GM12878 (cell line): ENCODE data around the gene ITGB5. TPM values are rescaled to one million over a fixed set of nuclear protein-coding genes. Genes with fewer than 3 reads are reported as not detected.

Source experiments
- ATAC-seq: fragments of 200-7000 bp; cut with Tn5 transposase; 3 replicates; pipeline ENCODE4 v1.9.1; 2020; ENCODE audit warnings: mild to moderate bottlenecking, moderate library complexity
- BruUV-seq: library from RNA; stranded (reverse); fragments of 400-500 nt; replicated peaks from 2 replicates; lab custom pipeline; 2021; lab: Mats Ljungman, UMichigan
- CTCF ChIA-PET: fragments of 300-600 bp; sonication (Branson Sonifier 250); formaldehyde crosslinking; extraction: SDS; loops from one replicate; lab custom pipeline; 2021; ENCODE audit warnings: inconsistent platforms; lab: Yijun Ruan, JAX
- POLR2A ChIA-PET: fragments of 350-600 bp; formaldehyde crosslinking; extraction: SDS; loops from one replicate; lab custom pipeline; 2021; ENCODE audit warnings: inconsistent platforms; lab: Charles Lee
- RAD21 ChIA-PET: fragments of 300-600 bp; sonication (Branson Sonifier 250); formaldehyde crosslinking; loops from one replicate; lab custom pipeline; 2023; ENCODE audit warnings: antibody characterized with exemption; ENCODE audit not compliant: unreplicated experiment; lab: Charles Lee
- SMC1A ChIA-PET: fragments of 300-600 bp; sonication (Branson Sonifier 250); formaldehyde crosslinking; loops from one replicate; lab custom pipeline; 2023; ENCODE audit not compliant: unreplicated experiment, uncharacterized antibody; lab: Charles Lee
- DNase-seq: peaks from one replicate; pipeline ENCODE4 v3.0.0-alpha.2; 2011; ENCODE audit warnings: low read depth, low spot score
- FAIRE-seq: peaks from 3 replicates; lab custom pipeline; 2011; peaks lifted over from hg19 to GRCh38; lab: Jason Lieb, UNC
- H2AFZ ChIP-seq: 2 replicates; pipeline ENCODE4 v1.6.0; 2011; ENCODE audit warnings: low read depth, low read length, control low read depth; ENCODE audit not compliant: control insufficient read depth
- H3K27ac ChIP-seq: 2 replicates; pipeline ENCODE4 v1.5.1; 2011; ENCODE audit warnings: control low read depth; ENCODE audit not compliant: control insufficient read depth, insufficient read depth
- H3K27me3 ChIP-seq, 2 experiments: replicated peaks in 1 of 2; 2 replicates each; pipeline versions ENCODE4 v1.6.0 to v1.6.1; 2011; ENCODE audit warnings: low read length in 1 of 2; ENCODE audit not compliant: control insufficient read depth in 2 of 2, insufficient read depth in 2 of 2
- H3K36me3 ChIP-seq, 2 experiments: 2 replicates each; pipeline ENCODE4 v1.5.1; 2011; ENCODE audit warnings: low read length in 1 of 2; ENCODE audit not compliant: control insufficient read depth in 2 of 2, insufficient read depth in 2 of 2
- H3K4me1 ChIP-seq: 2 replicates; pipeline ENCODE4 v1.6.1; 2011; ENCODE audit warnings: mild to moderate bottlenecking, low read length, moderate library complexity, mixed read lengths; ENCODE audit not compliant: control insufficient read depth, insufficient read depth
- H3K4me2 ChIP-seq: 2 replicates; pipeline ENCODE4 v1.6.0; 2011; ENCODE audit warnings: control low read depth; ENCODE audit not compliant: control insufficient read depth, insufficient read depth
- H3K4me3 ChIP-seq: fragments of 200-600 bp; sonication (generic); 2 replicates; pipeline ENCODE4 v1.5.1; 2016
- H3K79me2 ChIP-seq: 2 replicates; pipeline ENCODE4 v1.6.0; 2011; ENCODE audit warnings: low read length; ENCODE audit not compliant: control insufficient read depth, insufficient read depth
- H3K9ac ChIP-seq: 2 replicates; pipeline ENCODE4 v1.8.0; 2011; ENCODE audit warnings: low read length, control low read depth, mixed read lengths; ENCODE audit not compliant: control insufficient read depth, insufficient read depth
- H3K9me3 ChIP-seq: replicated peaks from 3 replicates; pipeline ENCODE4 v1.5.1; 2011; ENCODE audit warnings: mild to moderate bottlenecking, low read length; ENCODE audit not compliant: control insufficient read depth, insufficient read depth
- H4K20me1 ChIP-seq: 2 replicates; pipeline ENCODE4 v1.6.0; 2011; ENCODE audit not compliant: control insufficient read depth, insufficient read depth
- IKZF1 ChIP-seq: fragments of 450-650 bp; conservative IDR thresholded peaks from 2 replicates; pipeline ENCODE4 v1.6.1; 2017; ENCODE audit warnings: antibody characterized with exemption, mild to moderate bottlenecking
- MXI1 ChIP-seq: fragments of 150-350 bp; IDR thresholded peaks from 2 replicates; pipeline ENCODE4 v1.6.1; 2011; ENCODE audit warnings: low read depth, mild to moderate bottlenecking, inconsistent platforms, low read length, improper control_type of control experiment
- RB1 ChIP-seq: fragments of 450-650 bp; formaldehyde crosslinking; IDR thresholded peaks from 2 replicates; pipeline ENCODE4 v1.6.1; 2017; ENCODE audit warnings: mild to moderate bottlenecking, borderline replicate concordance
- TCF12 ChIP-seq: IDR thresholded peaks from 2 replicates; pipeline ENCODE4 v1.6.1; 2011; ENCODE audit warnings: low read depth, mild to moderate bottlenecking, low read length
- WRNIP1 ChIP-seq: IDR thresholded peaks from 2 replicates; pipeline ENCODE4 v1.6.1; 2011; ENCODE audit warnings: low read depth, low read length, improper control_type of control experiment, borderline replicate concordance
- ZNF384 ChIP-seq: IDR thresholded peaks from 2 replicates; pipeline ENCODE4 v1.6.1; 2012; ENCODE audit warnings: low read depth, mild to moderate bottlenecking, low read length, improper control_type of control experiment, borderline replicate concordance
- ZNF622 ChIP-seq: fragments of 450-650 bp; IDR thresholded peaks from 2 replicates; pipeline ENCODE4 v1.6.1; 2017; ENCODE audit warnings: mild to moderate bottlenecking, inconsistent platforms
- ZZZ3 ChIP-seq: IDR thresholded peaks from 2 replicates; pipeline ENCODE4 v1.6.1; 2011; ENCODE audit warnings: low read depth; ENCODE audit not compliant: control insufficient read depth, insufficient read length
- WGBS: methylation state at CpG from one replicate; pipeline ENCODE4 v1.1.6; 2016; ENCODE audit warnings: low lambda C conversion rate; ENCODE audit not compliant: insufficient replicate concordance, insufficient coverage; ENCODE audit errors: missing lambda C conversion rate; 5-methylcytosine and 5-hydroxymethylcytosine counted together
- in situ Hi-C: fragments of 300-500 bp; cut with MboI; formaldehyde crosslinking; loops from 9 replicates; pipeline ENCODE4 v1.14.3; 2018; ENCODE audit warnings: mixed read lengths
- intact Hi-C: fragments of 100-400 bp; cut with micrococcal nuclease; formaldehyde crosslinking; loops from one replicate; pipeline ENCODE4 v1.14.2; 2022; ENCODE audit not compliant: unreplicated experiment
- polyA plus RNA-seq, 11 experiments: library from polyadenylated mRNA; depleted of rRNA in 4 of 11; unstranded in 6 of 11; stranded (reverse) in 5 of 11; fragments of >200 nt; fragmentation: Nextera tagmentation in 4 of 11; fragmentation: Illumina TruSeq in 1 of 11; extraction: Ambion mirVana in 4 of 11; extraction: Trizol in 1 of 11; gene quantifications; 1 replicate in 1 of 11; 2 replicates in 10 of 11; pipeline versions ENCODE4 v1.2.1 to v1.2.3, GENCODE V29; 2011 to 2016; ENCODE audit warnings: inconsistent platforms in 2 of 11, missing spikeins in 2 of 11, low read depth in 1 of 11
- total RNA-seq, 4 experiments: library from RNA; depleted of rRNA in 3 of 4; stranded (reverse); fragments of >200 nt in 3 of 4; fragmentation: Illumina TruSeq in 1 of 4; extraction: Trizol in 1 of 4; gene quantifications; 2 replicates each; pipeline versions ENCODE4 v1.2.1 to v1.2.3, GENCODE V29; 2013 to 2021

ITGB5 gene
- total and polyA plus RNA-seq, 10 of the 15 experiments (the other 5 are each of a cell fraction or from before 2014, with no cell fraction given): 0.05 to 10.0 (median 0.83) TPM; not detected in 2

DNA sequence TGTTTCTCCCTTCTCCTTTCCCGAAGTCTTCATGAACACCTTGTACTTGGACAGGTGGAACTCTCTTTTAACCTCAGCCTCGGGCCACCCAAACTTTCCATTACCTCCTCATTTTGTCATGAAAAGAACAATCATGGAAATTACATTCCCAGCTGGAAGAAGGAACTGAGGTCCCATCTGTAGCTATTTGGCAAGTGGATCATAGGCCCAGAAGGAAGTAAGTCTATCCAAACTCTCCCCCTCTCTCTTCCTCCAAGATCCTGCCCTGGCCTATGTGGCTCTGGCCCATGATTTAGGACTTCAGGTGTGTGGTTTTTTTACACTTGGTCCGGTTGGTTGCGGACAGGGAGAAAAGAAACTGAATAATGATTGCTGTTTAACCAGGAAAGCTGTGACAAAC, 44.1 kb downstream of the ITGB5 start:
- Histone ChIP-seq H3K4me3 (no peak overlapping the region), H3K4me1 (no peaks in the 10 kb centered on the region), H3K79me2 (no peaks in the 10 kb centered on the region), H3K4me2 (no peak overlapping the region), H3K9ac (no peak overlapping the region), H3K36me3 (no peaks in the 10 kb centered on the region)
- 31% methylated on average over 4 of the region's 4 CpGs for whole genome bisulfite sequencing
- in situ Hi-C loops: no loop called here
- ATAC-seq: no peak
- ChIA-PET RAD21 (no interaction called here), SMC1A (interaction anchor here (1.7 kb wide), 1 partner anchor 10 kb away, joined by 5 read pairs; no protein-coding TSS in a partner anchor)
- FAIRE-seq: no peak
- TF ChIP-seq IKZF1 (no peak), MXI1 (no peak), ZNF384 (no peak)
- TF ChIP-seq, all 136 proteins: peak for 0
- ChIA-PET CTCF (interaction anchor here (1.6 kb wide), 1 partner anchor 58 kb away, joined by 5 read pairs; no protein-coding TSS in a partner anchor), POLR2A (interaction anchor here (0.6 to 1.2 kb wide), 2 partner anchors 11 to 464 kb away, joined by 3 to 6 read pairs; no protein-coding TSS in a partner anchor)
- no TSS peak for BruUV-seq
- no peak for DNase-seq
- H3K9me3 ChIP-seq: no peaks in the 10 kb centered on the region
- H4K20me1 ChIP-seq: no peaks in the 10 kb centered on the region
- intact Hi-C loops: no loop called here
- no peak overlapping the region for H3K27ac ChIP-seq
- no peak overlapping the region for H2AFZ ChIP-seq
- no peaks in the 10 kb centered on the region; a peak in 1 of 4 replicates for H3K27me3 ChIP-seq

DNA sequence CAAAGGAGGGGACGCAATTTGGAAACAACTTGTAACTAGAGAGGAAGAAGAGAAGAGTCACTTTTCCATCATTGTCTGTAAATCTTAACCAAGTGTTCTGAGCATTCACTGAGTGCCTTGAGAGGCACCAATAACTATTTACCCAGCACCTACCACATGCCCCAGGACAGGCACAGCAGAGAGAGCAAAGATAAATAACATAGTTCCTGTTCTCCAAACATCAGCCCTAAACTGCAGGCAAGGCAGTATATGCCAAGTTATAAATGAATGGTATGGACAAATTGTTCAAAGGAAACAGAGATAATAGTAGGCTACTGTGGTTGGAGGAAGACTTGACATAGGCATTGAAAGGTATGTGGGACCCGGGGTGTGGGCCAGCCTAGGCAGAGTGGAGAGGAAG, 45.6 kb downstream of the ITGB5 start:
- intact Hi-C loops (no loop called here), in situ Hi-C loops (no loop called here)
- ChIA-PET POLR2A (no interaction called here), SMC1A (no interaction called here), CTCF (no interaction called here), RAD21 (no interaction called here)
- Histone ChIP-seq H3K4me1 (no peaks in the 10 kb centered on the region), H3K4me2 (no peak overlapping the region), H3K27me3 (no peaks in the 10 kb centered on the region; a peak in 1 of 4 replicates), H3K36me3 (no peaks in the 10 kb centered on the region), H3K4me3 (no peak overlapping the region), H3K27ac (no peak overlapping the region), H2AFZ (no peak overlapping the region), H4K20me1 (no peaks in the 10 kb centered on the region), H3K9ac (no peak overlapping the region), H3K79me2 (no peaks in the 10 kb centered on the region), H3K9me3 (no peaks in the 10 kb centered on the region)
- WGBS: 55% methylated on average over 2 of the region's 2 CpGs
- TF ChIP-seq RB1 (no peak), ZZZ3 (no peak), TCF12 (no peak), ZNF622 (no peak), WRNIP1 (no peak)
- ATAC-seq (no peak), FAIRE-seq (no peak), DNase-seq (no peak)
- no TSS peak for BruUV-seq
